Right renal cortex interstitium (tissue), 3 donors: ENCODE data around the gene CNOT4. TPM values are rescaled to one million over a fixed set of nuclear protein-coding genes. Genes with fewer than 3 reads are reported as not detected.

Source experiments
- DNase-seq, 3 donors: peaks; one replicate each; pipeline ENCODE4 v3.0.0-alpha.2; 2013; ENCODE audit warnings: low read depth in 3 of 3, low spot score in 2 of 3
- polyA plus RNA-seq, 3 donors: library from polyadenylated mRNA; unstranded; fragments of 120-200 nt; gene quantifications; one replicate each; pipeline ENCODE4 v1.2.1, GENCODE V29; 2013; ENCODE audit not compliant: insufficient read length in 3 of 3

CNOT4 gene
- polyA plus RNA-seq, 3 donors: 30.0 to 34.9 (median 33.9) TPM

DNA sequence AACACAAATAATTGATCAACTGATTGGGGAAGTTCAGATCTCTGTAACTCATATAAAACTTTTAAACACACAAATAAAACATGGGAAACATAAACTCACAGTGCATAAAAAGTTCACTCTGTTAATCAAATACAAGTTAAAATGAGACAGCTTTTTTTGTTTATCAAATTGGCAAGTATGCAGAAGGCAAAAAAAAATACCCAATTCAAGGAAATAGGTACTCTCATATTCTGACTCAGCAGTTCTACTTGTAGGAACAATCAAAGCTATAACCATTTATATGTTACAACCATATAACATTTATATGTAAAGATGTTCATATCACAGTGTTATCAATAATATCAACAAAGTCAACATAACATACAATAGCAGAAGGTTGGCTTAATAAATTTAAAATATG lies 102.0 kb downstream of the CNOT4 start:
- DNase-seq: no peak

DNA sequence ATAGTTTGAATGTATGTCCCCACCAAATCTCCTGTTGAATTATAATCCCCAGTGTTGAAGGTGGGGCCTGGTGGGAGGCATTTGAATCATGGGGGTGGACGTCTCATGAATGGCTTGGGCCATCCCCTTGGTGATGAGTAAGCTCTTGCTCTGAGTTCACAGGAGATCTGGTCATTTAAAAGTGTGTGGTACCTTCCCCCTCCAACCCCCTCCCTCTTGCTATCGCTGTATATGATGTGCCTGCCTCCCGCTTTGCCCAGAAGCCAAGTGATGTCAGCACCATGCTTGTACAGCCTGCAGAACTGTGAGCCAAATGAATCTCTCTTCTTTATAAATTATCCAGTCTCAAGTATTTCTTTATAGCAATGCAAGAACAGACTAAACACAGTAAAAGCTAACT lies 103.0 kb downstream of the CNOT4 start:
- no peak for DNase-seq

DNA sequence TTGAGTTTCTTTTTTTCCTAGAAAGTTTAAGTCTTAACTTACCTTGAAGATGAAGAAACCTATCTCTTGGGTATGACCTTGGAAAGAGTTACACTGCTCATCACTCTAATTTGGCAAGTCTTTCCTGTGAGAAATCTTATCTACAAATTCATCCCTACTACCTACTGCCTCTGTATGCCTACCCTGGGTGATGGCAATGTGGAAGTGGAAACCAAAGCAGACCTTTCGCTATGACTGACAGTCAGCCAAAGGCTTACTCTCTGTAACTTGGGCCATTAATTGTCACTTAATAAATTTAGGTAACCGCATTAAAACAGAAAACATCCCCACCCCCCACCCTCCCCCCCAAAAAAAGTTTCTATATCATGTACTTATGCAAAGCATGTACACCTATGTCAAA lies 103.9 kb downstream of the CNOT4 start:
- DNase-seq: no peak

DNA sequence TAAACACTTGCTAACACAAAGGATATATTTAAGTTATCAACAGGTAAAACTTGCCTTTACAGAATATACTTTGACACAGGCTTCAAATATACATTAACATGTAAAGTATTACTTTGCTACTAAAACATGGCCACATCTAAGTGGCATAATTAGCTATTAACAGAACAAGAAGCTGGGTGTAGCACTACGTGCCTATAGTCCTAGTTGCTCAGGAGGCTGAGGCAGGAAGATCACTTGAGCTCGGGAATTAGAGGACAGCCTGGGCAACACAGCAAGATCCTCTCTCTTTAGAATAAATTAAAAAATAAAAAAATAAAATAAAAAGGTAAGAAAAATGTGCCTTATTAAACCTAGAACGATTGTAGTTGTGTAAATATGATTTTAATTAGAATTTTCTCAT lies 106.6 kb downstream of the CNOT4 start:
- DNase-seq: no peak

DNA sequence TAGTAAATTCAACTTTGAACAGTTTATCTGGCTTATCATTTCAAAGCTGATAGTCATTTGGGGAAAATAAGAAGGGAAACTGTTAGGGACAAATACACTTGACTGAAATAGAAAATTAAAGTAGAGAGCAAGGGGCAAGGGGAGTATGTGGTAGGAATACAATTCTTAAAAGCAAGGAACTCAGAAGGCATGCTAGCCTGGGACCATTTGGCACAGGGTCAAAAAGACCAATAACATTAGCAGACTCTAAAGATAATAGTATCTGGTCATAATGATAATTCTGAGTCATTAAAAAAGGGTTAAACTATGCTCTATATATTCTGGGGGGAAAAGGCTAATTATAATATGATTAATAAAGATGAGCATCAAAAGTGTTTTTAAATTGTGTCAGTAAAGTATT lies 112.2 kb downstream of the CNOT4 start:
- DNase-seq: no peak

DNA sequence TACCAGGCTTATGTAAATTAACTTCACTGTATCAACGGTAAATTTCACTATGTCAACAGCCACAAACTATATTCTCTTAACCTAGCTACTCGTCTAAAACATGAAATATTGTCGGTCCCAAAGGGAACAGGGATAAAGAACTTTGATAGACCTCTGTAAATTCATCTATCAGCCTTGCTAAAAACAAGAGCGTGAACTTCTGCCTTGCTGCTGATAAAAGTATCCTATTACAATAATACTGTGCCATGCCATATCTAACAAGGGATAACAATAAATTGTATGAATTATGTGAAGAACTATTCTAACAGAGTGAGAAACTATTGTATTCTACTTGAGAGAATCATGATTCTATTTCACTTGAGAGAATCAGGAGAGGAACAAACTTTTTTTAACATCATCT lies 117.2 kb downstream of the CNOT4 start:
- no peak for DNase-seq

DNA sequence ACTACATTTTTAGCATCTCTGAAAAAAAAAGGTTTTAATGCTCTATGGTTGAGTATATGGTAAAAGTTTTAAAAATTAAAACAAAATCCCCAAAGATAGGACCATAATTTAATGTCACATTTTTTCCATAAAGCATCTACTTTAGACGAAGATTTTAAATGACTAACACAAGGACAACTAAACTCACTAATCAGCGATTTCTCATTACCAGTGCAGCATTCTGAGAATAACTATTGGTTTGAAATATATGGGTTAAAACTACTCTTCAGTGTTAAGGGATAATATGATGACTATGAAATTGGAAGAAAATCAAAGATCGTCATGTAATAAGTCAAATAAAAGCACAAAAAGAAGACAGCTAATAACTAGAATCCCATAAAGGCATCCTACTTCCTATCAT lies 118.4 kb downstream of the CNOT4 start:
- DNase-seq: no peak

DNA sequence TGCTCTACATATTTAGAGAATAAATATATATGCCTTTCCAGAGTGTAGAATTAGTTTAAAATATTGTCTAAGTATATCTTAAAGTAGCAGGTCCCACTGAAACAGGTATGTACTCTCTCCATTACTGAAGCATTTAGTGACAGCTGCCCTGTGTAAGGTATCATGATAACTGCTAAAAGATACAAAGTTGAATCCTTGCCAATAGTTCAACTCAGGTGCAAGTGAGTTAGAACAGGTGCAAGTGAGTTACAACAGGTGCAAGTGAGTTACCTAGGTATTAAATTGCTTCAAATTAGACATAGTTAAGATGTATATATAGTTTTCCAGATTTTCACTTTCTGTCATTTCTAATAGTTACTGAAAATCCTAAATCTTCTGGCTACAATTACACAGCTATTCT lies 119.1 kb downstream of the CNOT4 start:
- DNase-seq: no peak

DNA sequence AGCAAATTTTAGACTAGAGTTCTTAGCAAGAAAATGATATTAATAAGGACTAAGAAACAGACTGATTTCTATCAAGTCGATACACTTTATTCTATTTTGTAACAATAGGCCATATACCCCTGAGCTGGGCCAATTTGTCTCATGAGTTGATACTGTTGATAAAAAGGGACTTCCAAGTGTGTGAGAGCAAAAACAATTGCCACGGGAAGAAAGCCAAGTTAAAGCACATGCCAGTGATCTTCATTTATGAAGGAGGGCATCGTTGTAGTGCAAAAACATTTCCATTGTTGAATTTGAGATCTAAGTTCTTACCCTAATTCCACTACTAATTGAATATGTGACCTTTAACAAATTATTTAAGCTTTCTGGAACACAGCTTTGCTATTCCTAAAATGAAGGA lies 119.9 kb downstream of the CNOT4 start:
- no peak for DNase-seq

DNA sequence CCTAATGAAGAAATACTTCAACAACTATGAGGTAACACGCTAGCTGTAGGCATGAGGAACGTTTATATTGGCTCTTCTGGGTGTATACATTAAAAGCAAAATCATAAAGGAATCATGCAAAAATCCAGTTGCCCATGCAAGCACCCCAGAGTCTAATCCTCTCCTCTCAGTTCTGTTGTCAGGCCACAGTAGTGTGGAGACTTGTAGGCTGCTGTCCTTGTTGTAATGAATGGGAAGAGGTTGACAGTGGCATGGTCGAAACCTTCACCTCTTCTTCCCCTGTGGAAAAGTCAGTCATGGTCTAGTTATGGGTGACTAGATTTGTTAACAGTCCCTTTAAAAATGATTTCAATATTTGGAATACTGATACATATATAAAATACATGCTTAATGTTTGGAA lies 121.3 kb downstream of the CNOT4 start:
- no peak for DNase-seq

DNA sequence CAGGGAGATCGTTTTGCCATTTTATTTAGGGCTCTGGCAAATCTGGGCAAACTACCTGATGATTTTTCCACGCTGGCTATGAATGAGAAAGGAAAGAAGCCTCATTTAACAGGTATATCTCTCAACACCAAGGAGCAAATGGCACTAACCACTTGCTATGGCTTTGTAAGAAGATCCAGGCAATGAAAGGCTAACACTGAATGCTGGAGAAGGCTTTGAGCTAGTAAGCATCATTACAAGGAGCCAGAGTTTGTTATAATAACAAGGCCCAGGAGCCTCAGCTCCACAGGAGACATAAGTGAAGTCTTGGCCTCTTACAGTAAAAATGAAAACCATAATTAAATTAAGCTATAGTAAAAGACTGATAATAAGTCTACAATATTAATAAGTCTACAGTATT lies 123.1 kb downstream of the CNOT4 start:
- no peak for DNase-seq

DNA sequence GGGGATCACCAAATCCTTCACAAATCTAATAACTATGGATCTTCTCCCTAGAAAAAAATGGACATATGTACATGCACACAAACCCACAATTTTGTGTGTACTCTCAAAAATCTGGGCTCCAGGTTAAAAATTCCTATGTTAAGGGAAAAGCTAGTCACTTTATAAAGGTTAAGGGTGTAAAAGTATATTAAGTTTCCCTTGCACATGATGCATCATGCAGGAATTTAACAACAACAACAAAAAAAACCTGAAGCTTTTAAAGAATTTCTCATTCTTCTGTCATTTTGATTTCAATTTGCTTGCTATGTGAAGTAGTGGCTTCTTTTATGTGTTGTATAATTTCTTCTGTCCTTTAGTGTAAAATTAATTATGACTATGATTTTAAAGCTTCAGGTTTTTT lies 123.7 kb downstream of the CNOT4 start:
- DNase-seq: no peak

DNA sequence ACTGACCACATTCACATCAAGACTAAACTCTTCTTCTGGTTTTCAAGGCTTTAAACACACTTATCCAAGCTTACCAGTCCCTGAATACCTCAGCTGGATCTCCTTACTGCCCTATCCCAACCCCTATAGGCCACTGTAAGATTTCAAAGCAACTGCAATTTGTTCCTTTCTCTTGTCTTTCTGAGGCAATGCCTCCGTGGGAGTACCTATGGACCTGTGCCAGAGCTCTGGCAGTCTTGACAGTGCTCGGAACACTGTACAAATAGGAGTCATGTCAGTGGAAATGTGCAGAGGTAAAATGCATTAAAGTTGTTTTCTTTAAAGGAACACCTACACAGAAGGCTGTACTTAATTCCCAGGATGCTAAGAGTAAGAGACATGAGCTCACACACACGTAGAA lies 124.7 kb downstream of the CNOT4 start:
- DNase-seq: no peak

DNA sequence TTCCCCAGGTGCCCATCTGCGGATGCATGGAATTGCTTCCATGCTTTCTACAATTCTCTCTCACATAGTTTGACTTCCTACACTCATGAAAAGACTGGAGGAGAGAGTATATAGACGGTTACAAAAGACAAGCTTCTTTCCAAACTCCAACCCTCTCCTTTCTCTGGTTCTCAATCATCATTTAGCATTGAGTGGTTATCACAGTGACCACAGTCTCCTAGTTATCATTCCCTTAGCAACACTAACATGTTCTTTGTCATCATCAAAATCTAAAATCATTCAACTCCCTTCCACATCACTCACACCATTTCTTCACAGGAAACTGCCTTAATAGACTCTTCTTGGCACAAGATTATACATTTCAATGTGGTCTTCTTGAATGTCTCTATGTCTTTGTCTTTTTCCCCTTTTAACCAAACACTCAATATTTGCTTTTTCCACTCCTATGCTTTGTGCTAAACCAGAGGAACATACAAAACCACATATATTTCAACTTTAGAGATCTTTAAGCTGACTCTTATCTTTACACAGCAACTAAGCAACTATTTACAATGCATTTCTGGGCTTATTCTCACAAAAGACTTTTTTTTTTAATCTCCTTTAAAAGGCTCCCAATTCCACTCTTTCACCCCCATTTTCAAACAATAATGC lies 126.3 kb downstream of the CNOT4 start:
- DNase-seq: no peak

DNA sequence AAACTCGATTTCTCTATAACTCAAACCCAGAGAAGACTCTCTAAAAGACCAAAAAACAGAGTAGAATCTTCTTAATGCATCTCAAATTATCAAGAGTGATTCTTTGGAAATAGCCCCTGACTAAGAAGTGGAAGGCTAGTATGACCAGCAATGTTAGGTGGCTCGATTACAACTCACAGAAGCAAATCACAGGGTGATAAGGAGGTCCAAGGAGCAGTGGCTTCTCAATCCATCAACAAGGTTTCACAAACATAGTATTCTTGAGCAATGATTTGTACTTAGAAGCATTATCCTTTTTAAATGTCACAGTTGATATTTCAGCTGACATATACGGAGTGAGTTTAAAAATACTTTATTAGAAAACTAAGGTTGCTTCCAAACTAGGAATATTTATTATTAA lies 127.7 kb downstream of the CNOT4 start:
- no peak for DNase-seq

DNA sequence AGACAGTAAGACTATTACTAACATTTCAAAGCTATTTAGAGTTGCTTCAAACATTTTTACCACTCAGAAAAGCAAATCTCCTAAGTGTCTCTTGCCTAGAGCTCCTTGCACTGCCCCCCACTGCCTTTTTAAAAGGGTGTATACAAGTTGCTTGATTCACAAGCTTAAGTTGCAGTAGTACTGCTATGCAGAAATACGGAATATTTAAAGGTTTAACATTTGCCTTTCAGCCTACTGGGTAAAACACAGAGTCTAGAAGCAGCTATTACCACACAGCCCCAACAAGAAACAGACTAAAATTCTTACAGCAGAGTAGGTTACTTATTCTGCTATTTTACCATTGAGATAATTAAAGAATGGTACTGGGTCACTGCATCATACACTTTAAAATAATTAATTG lies 128.5 kb downstream of the CNOT4 start:
- DNase-seq: no peak

DNA sequence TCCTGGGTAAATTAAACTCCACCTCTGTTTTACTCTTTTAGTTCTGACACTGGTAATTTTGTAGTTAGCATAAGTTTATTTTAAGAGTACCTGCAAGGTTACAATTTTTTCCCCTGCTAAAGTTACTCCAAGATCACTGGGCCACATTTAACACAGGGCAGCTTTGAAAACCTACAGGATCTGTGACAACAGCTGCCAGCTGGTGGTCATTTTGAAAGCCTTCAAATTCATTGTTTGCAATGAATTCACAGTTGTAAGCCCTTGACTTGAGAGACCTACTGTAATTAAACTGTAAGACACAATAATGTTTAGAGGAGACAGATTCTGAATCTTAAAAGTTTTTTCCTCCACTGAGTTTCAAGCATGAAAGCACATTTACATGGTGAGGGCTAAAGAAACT lies 129.6 kb downstream of the CNOT4 start:
- DNase-seq: no peak

DNA sequence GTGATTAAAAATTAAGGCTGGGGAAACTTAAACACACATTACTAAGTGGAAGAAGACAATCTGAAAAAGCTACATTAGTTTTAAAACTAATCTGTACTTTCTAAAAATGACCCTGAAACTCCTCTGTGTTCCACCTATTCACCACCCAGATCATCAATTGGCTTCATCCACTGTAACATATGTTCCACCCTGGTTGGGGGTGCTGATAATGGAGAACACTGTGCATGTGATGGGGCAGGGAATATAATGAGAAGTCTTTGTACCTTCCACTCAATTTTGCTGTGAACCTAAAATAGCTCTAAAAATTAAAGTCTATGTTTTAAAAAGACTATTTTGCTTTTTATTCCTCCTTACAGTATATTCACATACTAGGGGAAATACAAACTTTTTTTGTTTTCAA lies 132.7 kb downstream of the CNOT4 start:
- no peak for DNase-seq

DNA sequence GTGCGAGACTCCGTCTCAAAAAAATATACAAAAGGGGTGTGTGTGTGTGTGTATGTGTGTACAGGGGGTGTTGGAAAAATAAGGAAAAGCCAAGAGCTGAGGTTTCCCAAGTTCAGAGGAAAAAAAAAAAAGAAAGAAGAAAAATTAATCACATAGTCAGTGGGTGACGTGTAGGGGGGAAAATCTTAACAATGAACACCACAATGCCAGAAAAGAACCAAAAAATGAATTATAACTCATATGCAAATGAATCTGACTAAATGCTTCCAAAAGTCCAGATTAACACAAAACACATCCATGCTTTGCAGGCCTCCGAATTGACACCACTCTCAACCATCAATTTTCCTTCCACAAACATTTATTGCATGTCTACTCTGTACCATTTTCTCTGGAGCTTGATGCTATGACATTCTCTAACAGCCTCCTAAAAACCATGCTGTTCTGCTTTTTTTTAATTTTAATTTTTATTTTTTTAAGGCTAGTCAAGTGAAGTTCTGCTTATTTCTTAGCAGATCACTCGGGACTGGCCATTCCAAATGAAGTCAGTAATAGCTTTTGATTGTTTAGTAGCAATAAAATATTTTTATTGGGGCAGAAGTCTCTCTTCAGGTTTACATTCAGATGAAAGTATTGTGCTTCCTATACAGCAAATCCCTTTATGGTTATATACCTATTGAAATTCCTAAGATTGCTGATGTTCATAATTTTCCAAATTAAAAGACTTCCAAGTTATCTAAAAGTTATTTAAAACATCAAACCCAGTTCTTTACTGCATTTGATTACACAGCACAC lies 133.8 kb downstream of the CNOT4 start:
- DNase-seq: no peak

DNA sequence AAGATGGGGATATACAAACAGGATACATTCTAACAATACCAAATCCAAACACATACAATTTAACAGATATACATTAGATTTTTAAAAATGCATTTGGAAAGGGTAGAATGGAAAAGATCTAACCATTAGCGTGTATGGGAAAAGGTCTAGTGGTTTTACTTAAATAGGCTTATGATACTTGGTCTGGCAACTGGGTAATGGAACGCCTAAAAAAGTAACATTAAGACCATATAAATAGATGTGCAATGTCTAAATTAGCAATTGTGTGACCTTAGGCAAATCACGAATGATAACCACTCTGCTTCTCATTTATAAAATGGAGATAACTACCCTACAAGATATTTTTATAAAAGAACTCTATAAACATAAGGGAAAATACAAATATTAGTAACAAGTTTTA lies 135.2 kb downstream of the CNOT4 start:
- DNase-seq: no peak

DNA sequence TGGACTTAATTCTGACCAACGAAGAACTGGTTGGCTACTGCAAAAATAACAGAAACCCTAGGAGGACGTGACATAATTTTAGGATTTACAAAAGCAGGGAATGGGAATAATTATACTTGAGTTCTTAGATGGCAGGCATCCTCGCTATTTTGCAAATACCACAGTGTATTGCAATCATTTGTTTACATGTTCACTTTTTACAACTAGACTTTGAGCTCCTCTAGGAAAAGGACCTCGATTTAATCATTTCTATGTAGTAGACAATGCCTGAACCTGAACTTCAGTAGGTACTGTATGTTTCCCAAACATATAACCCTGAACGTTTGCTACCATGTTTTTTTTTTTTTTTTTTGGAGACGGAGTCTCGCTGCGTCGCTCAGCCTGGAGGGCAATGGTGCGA lies 137.7 kb downstream of the CNOT4 start:
- no peak for DNase-seq

DNA sequence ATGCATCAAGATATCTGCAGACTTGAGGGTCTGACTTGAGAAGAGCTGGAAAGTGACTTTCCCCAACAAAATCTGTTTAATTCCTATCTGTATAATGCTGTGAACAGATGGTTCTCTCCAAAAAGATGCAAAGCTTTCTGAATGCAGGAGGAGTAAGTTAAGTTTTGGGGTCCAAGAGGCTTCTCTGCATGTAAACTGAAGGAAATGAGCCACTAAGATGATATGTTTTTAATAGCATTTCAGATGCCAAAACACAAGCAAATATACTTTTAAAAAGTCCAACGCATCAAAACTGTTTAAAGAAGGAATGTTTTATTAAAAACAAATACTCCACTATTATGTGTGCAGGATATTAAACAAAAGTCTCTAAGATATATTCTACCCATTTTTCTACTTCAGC lies 139.2 kb downstream of the CNOT4 start:
- no peak for DNase-seq

DNA sequence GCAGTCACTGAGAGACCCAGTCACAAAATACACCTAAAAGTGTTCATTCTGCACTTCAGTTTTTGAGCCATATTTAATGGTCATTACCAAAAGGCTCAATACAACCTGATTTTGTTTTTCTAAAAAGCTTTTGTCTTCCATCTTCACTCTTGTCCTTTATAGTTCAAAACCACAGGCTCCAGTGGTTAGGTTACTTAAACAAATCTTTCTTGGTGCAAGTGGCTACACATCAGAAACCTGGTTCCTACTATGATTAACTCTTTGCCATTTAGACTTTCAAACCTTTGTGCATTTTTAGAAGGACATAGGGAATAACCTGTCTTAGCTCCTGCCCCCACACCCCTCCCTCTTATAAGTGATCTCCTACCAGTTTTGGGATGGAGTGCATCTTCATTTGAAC lies 140.5 kb downstream of the CNOT4 start:
- no peak for DNase-seq
